ENCODE results near the gene PHLDB3.
"Not testable (repeated sequence)": the region's sequence is repeated elsewhere in the genome, so short reads cannot be mapped to it uniquely, and the experiment has no call there.

The PHLDB3 gene

DNA sequence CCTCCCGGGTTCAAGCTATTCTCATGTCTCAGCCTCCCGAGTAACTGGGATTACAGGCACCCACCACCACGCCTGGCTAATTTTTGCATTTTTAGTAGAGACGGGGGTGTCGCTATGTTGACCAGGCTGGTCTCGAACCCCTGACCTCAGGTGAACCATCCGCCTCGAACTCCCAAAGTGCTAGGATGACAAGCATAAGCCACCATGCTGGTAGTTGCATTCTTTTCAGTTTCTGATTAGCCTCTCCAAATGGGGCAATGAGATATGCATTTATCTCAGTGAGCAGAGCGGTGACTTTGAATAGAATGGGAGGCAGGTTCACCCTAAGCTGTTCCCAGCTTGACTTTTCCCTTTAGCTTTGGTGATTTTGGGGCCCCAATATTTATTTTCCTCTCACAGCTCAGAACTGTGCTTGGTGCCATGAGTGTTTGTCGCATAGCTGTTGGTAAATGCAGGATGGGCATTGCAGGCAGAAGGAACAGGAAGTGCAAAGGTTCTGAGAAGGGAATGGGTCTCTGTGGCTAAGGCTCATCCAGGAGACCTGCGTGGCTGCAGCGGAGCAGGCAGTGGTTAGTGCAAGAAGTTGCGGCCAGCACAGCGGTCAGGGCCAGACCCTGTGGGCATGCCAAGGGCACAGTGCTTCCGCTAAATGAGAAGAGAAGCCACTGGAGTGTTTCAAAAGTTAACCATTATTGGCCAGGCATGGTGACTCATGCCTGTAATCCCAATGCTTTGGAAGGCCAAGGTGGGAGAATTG is 59.8 kb downstream of the PHLDB3 start:
- DNase-seq (ENCODE audit: low spot score) = no peak

DNA sequence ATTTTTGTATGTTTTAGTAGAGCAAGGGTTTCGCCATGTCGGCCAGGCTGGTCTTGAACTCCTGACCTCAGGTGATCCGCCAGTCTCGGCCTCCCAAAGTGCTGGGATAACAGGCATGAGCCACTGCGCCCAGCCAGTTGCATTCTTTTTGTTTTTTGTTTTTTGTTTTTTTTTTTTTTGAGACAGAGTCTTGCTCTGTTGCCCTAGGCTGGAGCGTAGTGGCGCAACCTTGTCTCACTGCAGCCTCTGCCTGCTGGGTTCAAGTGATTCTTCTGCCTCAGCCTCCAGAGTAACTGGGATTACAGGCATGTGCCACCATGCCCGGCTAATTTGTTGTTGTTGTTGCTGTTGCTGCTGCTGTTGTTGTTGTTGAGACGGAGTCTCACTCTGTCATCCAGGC is 60.5 kb downstream of the PHLDB3 start:
- not testable (repeated sequence) for DNase-seq (ENCODE audit: low spot score)

DNA sequence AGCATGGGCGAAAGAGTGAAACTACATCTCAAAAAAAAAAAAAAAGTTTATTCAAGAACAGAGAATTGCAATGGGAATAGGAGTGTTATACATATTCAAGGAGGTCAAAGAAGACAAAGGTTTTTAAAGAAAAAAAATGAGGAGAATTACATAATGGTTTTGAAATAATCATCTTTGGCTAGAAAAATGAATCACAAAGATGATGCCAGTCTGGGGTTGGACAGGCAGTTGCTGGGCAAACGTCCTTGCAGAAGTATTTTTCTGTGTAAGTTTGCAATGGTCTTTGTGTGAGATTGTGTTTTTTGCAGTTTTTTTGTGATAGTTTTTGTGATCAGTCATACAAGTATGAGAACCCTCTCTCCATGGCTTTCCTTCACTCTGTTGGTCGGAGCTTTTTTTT is 62.8 kb downstream of the PHLDB3 start:
- DNase-seq (ENCODE audit: low spot score) = no peak

DNA sequence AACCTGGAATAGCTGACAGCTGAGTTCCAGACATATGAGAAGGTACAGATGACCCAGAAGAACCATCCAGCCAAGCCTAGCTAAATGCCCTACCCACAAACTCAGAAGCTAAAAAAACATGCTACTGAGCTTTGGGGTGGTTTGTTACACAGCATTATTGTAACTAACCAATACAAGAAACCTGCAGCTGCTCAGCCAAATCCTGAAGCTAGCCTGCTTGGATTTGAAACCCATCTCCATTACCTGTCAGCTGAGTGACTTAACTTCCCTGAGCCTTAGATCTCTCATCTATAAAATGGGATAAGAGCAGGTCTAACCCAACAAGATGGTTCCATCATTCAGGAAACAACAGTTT is 64.9 kb downstream of the PHLDB3 start:
- no peak for DNase-seq (ENCODE audit: low spot score)

DNA sequence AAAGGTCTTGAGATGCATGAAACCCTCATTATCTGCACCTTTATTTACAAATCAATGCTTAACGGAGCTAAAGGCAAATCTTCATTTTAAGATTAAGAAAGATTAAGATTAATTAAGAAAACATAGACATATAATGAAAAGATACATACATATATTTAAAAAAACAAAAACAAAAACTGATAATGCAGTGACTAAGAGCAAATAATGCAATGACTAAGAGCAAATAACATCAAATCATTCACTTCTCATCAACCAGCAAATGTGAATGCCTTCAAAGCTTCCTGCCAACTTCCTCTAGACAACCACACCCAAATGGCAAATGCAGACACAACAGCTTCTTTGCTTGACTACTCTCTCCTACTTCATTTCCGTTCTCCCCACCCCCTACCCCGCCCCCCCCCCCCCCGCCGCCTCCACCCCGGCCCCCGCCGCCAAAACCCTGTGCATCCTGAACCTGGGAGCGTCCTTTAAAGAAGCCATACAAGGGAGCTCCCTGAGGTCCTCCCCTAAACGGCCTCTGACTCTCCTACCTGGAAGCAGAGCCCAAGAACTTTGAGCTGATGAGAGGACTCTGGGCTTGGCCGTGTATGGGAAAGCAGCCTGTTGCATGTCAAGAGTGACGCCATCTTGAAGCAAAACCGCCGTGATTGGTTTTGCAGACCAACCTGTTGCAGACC is 65.4 kb downstream of the PHLDB3 start:
- DNase-seq (ENCODE audit: low spot score) = no peak

DNA sequence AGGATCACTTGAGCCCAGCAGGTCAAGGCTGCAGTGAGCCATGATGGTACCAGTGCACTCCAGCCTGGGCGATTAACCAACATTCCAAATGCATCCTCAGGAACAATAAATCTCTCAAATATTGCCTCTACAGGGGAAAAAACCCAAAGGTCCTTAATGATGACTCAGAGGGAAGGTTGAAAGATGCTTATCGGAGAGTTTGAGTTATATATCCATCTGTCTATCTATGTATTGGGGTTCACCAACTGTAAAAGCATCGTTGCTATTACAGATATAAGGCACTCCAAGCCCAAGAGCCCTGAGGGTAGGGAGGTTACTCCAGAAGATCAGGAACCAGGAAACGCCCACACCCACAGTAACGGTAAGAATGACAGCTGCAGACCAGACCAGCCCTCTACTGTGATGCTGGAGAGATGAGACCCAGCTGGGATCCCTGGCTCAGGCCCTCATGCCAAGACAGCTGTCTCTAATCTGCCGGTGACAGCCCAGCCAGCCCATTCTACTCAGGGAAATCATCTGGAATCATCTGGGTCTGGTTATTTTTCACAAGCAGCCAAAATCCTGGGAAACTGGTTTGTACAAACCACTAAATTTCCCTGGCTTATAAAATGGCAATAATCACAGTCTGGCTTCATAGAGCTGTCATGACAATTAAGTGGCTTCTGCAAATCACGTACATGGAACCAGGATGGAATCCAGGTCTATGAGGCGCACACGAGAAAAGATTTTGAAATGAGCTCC is 66.1 kb downstream of the PHLDB3 start:
- no peak for DNase-seq (ENCODE audit: low spot score)

DNA sequence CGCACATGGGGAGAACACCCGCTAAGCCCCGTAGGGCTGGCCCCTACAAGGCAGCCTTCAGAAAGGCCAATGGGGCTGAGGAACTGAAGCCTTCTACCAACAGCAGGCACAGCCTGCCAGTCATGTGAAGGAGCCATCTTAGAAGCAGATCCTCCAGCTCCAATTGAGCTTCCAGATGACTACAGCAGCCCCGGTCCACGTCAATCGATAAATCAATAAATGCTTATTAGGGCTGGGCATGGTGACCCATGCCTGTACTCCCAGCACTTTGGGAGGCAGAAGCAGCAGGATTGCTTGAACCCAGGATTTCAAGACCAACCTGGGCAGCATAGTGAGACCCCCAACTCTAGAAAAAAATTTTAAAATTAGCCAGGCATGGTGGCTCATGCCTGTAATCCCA is 66.8 kb downstream of the PHLDB3 start:
- DNase-seq (ENCODE audit: low spot score) = no peak

DNA sequence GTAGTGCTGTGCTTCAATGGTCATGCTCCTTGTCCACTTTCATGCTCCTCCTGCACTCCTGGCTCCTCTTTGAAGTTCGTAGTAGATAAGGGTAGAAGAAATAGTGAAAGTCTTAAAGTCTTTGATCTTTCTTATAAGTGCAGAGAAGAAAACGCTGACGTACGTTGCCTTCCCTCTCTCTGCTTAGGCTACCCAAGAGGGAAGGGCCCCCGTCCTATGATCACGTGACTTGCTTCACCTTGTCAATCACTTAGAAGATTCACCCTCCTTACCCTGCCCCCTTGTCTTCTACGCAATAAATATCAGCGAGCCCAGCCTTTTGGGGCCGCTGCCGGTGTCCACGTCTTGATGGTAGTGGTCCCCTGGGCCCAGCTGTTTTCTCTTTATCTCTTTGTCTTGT is 67.3 kb downstream of the PHLDB3 start:
- DNase-seq (ENCODE audit: low spot score) = not testable (repeated sequence)

DNA sequence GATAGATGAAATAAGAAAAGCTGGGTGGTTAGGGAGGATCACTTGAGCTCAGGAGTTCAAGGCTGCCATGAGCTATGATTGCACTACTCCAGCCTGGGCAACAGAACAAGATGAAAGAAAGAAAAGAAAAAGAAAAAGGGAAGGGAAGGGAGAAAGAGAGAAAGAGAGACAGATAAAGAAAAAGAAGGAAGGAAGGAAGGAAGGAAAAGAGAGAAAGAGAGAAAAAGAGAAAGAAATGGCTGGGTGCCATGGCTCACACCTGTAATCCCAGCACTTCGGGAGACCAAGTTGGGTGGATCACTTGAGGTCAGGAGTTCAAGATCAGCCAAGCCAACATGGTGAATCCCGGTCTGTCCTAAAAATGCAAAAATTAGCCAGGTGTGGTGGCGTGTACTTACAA is 68.8 kb downstream of the PHLDB3 start:
- no peak for DNase-seq (ENCODE audit: low spot score)

DNA sequence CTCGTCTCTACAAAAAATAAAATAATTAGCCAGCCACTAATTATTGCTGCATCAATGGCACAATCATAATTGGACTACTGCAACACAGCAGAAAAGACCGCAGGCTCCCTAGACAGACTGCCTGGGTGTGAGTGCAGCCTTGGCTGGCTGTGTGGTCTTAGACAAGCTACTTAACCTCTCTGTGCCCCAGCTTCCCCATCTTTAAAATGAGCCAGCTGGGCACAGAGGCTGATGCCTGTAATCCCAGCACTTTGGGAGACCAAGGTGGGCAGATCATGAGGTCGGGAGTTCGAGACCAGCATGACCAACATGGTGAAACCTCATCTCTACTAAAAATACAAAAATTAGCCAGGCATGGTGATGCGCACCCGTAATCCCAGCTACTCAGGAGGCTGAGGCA is 70.9 kb downstream of the PHLDB3 start:
- DNase-seq (ENCODE audit: low spot score) = no peak

DNA sequence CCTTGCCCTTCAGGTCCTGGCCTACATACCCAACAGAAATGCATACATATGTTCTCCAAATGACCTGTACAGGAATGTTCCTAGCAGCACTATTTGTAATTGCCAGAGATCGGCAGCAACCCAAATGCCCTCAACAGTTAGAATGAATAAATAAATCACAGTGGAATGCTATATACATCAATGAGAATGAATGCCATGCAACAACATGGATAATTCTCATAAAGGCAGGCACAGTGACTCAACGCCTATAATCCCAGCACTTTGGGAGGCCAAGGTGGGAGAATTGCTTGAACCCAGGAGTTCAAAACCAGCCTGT is 71.2 kb downstream of the PHLDB3 start:
- no peak for DNase-seq (ENCODE audit: low spot score)

DNA sequence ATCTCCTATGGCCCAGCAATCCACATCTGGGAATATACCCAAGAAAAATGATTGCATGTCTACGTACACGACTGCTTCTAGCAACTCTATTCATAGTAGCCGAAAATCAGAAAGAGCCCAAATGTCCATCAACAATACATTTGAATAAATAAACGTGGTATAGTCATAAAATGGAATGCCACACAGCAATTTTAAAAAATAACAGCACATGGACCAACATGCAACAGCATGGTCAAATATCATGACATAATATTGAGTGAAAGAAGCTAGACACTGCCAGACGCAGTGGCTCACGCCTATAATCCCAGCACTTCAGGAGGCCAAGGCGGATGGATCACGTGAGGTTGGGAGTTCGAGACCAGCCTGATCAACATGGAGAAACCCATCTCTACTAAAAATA is 73.6 kb downstream of the PHLDB3 start:
- no peak for DNase-seq (ENCODE audit: low spot score)

DNA sequence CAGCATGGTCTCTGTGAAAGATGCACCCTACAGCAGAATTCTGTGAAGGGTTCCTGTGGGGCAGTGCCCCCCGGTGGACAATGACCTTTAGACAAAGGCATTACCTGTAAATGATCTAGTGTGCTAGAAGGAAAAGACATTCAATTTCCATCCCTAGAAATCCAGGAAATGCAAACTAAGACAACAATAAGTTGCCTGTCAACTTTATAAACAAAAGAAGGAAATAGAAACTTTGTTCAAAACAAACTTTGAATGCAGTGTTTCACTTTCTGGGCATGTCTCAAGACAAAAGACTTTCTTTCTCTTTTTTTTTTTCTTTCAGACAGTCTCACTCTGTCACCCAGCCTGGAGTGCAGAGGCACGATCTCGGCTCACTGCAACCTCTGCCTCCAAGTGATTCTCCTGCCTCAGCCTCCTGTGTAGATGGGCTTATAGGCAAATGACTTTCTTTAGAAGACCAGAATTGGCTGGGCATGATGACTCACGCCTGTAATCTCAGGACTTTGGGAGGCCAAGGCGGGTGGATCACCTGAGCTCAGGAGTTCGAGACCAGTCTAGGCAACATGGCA is 74.3 kb downstream of the PHLDB3 start:
- DNase-seq (ENCODE audit: low spot score) = no peak

DNA sequence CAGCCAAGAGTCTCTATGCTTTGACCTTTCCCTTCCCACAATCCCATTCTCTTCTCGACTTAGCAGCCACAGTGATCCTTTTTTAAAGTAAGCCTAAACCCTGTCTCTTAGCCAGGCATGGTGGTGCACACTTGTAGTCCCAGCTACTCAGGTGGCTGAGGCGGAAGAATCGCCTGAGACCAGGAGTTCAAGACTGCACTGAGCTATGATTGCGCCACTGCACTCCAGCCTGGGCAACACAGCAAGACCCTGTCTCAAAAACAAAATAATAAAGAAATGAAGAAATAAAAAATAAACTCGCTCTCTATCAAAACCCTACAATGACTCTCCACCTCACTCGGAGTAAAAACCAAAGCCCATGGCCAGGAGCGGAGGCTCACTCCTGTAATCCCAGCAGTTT is 75.2 kb downstream of the PHLDB3 start:
- DNase-seq (ENCODE audit: low spot score) = no peak

DNA sequence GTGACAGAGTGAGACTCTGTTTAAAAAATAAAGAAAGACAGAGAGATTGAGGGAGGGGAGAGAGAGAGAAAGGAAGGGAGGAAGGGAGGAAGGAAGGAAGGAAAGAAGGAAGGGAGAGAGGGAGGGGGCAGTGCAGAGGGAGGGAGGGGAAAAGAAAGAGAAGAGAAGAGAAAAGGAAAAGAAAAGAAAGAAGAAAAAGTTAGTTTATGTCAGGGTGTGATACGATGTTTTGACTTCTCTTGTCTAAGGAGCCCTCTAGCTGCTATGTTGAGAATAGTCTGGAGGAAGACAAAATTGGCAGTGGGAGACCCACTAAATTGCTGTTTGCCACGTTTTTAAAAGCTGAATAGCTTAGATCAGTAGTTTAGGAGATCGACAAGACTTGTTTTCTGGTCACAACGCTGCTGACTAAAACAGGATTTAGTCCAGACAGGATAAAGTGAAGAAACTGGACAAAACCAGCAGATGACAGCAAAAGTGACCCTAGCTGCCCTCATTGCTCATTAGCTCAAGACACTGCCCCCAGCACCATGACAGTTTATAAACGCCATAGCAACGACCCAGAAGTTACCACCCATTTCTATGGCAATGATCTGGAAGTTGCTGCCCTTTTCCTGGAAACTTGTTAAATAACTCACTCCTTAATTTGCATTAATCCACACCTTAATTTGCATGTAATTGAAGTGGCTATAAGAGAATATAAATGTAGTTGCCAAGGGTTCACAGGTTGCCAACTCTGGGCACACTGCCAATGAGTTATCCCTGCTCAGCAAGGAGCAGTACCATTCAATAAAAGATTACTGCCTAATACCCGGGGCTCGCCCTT is 78.8 kb downstream of the PHLDB3 start:
- DNase-seq (ENCODE audit: low spot score) = no peak

Measured in SK-N-DZ (cell line).